Mesendoderm (in vitro differentiated cells): ENCODE results near the gene SPI1.

Experiments
- DNase-seq: peaks from one replicate; pipeline ENCODE4 v3.0.0; 2013
- H2AK5ac ChIP-seq: 2 replicates; pipeline ENCODE4 v1.6.1; 2013; ENCODE audit warnings: low read length, inconsistent platforms
- H2BK120ac ChIP-seq: 2 replicates; pipeline ENCODE4 v1.6.1; 2013; ENCODE audit warnings: low read depth, mild to moderate bottlenecking, low read length, moderate library complexity, mixed read lengths
- H2BK15ac ChIP-seq: replicated peaks from 2 replicates; pipeline ENCODE4 v1.6.1; 2013; ENCODE audit warnings: low read depth, mild to moderate bottlenecking, moderate library complexity
- H2BK5ac ChIP-seq: 2 replicates; pipeline ENCODE4 v1.6.1; 2013; ENCODE audit warnings: low read length, inconsistent platforms
- H3K18ac ChIP-seq: 2 replicates; pipeline ENCODE4 v1.6.1; 2013; ENCODE audit warnings: mild to moderate bottlenecking, low read length, mixed read lengths
- H3K23ac ChIP-seq: one replicate; pipeline ENCODE4 v1.6.1; 2013; ENCODE audit warnings: low read length
- H3K27ac ChIP-seq: 2 replicates; pipeline ENCODE4 v1.5.1; 2013; ENCODE audit warnings: low read depth, mild to moderate bottlenecking, inconsistent platforms, low read length, moderate library complexity
- H3K27me3 ChIP-seq: 2 replicates; pipeline ENCODE4 v1.6.1; 2013; ENCODE audit warnings: low read length, control low read depth, mild to moderate bottlenecking, inconsistent platforms; ENCODE audit not compliant: insufficient read depth, poor library complexity
- H3K36me3 ChIP-seq: 2 replicates; pipeline ENCODE4 v1.6.1; 2013; ENCODE audit warnings: low read length, inconsistent platforms; ENCODE audit not compliant: control insufficient read depth, insufficient read depth
- H3K4ac ChIP-seq: one replicate; pipeline ENCODE4 v1.6.1; 2013; ENCODE audit warnings: low read depth, mild to moderate bottlenecking, low read length, moderate library complexity
- H3K4me1 ChIP-seq: 2 replicates; pipeline ENCODE4 v1.6.1; 2013; ENCODE audit warnings: low read depth, low read length, inconsistent platforms; ENCODE audit not compliant: control insufficient read depth
- H3K4me2 ChIP-seq: 2 replicates; pipeline ENCODE4 v1.6.1; 2013; ENCODE audit warnings: low read length
- H3K4me3 ChIP-seq: 2 replicates; pipeline ENCODE4 v1.5.1; 2013; ENCODE audit warnings: mild to moderate bottlenecking, low read length
- H3K56ac ChIP-seq: one replicate; pipeline ENCODE4 v1.6.1; 2013; ENCODE audit warnings: low read length
- H3K79me1 ChIP-seq: 2 replicates; pipeline ENCODE4 v1.6.1; 2013; ENCODE audit warnings: low read length, inconsistent platforms
- H3K79me2 ChIP-seq: 2 replicates; pipeline ENCODE4 v1.6.1; 2013; ENCODE audit warnings: mild to moderate bottlenecking, low read length; ENCODE audit not compliant: control insufficient read depth, insufficient read depth
- H3K9ac ChIP-seq: 2 replicates; pipeline ENCODE4 v1.6.1; 2013; ENCODE audit warnings: low read length, inconsistent platforms
- H4K5ac ChIP-seq: one replicate; pipeline ENCODE4 v1.6.1; 2013; ENCODE audit warnings: low read length
- H4K8ac ChIP-seq: one replicate; pipeline ENCODE4 v1.6.1; 2013; ENCODE audit warnings: low read depth, mild to moderate bottlenecking, control low read depth, low read length, moderate library complexity
- WGBS: extraction: QIAGEN DNeasy Blood & Tissue Kit; methylation state at CpG from one replicate; pipeline ENCODE4 v1.1.7; 2013; ENCODE audit warnings: low lambda C conversion rate, missing lambda C conversion rate; ENCODE audit not compliant: insufficient coverage; ENCODE audit errors: extremely low coverage; 5-methylcytosine and 5-hydroxymethylcytosine counted together

Gene SPI1

DNA sequence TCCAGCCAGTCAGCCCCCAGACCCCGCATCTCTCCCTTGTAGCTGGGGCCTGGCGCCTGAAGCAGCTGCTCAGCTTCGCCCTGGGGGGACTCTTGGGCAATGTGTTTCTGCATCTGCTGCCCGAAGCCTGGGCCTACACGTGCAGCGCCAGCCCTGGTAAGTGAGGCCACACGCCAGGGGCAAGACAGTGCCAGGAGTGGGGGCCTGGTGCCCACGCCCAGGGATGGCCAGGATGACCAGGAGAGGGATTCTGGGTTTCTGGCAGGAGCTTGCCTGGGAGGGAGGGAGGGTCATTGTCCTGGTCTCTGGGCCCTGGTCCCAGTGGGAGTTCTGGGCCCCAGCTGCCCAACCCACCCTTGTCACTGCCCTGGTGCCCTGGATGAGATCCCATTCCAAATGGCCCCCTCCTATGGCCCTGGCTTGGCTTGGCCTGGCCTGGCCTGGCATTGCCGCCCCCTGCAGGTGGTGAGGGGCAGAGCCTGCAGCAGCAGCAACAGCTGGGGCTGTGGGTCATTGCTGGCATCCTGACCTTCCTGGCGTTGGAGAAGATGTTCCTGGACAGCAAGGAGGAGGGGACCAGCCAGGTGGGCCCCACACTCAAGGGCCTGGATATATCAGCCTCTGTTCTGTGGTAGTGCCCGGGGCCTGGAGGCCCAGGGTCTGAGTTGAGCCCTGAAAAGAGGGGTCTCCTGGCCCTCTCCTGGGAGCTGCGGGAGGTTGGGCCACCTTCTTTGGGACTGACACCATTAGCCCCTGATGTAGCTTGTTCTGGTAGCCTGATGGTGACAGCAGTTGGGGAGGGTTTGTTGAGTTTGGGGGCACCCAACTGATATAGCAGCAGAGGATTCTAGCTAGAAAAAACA is 33.8 kb upstream of the SPI1 start:
- no peak overlapping the region for H3K27ac ChIP-seq
- H3K56ac ChIP-seq, result no peak overlapping the region
- no peak overlapping the region for H4K8ac ChIP-seq
- no peak overlapping the region for H2BK120ac ChIP-seq
- H2BK5ac ChIP-seq, result no peak overlapping the region
- DNase-seq, result peak; percentile 75
- no peak overlapping the region for H3K9ac ChIP-seq
- no peaks in the 10 kb centered on the region for H3K27me3 ChIP-seq
- no peak overlapping the region for H3K18ac ChIP-seq
- no peak overlapping the region for H2BK15ac ChIP-seq
- no peak overlapping the region for H3K4me3 ChIP-seq
- H3K79me2 ChIP-seq, result no peaks in the 10 kb centered on the region
- no peak overlapping the region for H4K5ac ChIP-seq
- no peak overlapping the region for H3K4me2 ChIP-seq
- no peak overlapping the region for H2AK5ac ChIP-seq
- H3K36me3 ChIP-seq, result no peaks in the 10 kb centered on the region
- H3K79me1 ChIP-seq, result peaks cover 4% of the 10 kb centered on the region
- no CpG with 5 or more reads among the region's 12 CpGs for WGBS
- peaks cover 5% of the 10 kb centered on the region for H3K4me1 ChIP-seq
- H3K23ac ChIP-seq, result no peak overlapping the region
- no peak overlapping the region for H3K4ac ChIP-seq

DNA sequence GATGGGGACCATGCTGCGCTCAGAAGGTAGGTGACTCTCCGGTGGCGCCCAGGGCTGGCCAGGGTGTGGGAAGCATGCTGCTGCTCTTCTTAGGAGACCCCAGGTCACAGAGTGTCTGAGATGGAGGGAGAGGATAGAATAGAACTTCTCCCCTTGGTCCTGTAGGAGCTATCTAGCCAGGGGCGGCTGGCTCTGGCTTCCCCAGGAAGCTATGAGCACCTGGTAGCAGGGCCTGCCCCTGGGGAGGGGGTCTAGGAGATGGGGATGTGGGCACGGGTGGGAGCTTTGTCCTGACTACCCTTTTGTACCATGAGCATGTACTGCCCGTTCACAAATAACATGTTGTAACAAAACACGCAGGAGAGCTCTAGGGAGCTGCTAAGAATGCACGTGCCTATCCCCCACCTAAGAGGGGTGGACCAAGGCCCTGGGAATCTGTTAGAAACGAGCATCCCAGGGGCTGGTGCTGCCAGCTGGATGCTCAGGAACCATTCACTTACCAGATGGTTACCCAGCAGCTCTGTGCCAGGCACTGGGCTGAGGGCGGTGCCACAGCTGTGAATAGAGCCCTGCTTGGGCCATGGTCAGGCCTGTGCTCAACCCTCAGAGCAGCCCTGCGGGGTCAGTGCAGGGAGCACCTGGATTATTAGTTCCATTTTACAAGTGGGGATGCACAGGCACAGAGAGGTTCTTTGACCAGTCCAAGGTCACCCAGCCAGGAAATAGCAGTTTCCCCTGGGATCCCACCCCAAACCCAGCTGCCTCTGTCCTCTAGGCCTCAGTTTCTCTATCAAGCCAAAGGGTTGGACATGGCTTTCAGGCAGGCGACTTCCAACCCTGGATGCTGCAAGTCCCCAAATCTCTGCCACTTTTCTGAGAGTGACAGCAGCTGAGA is 32.3 kb upstream of the SPI1 start:
- no peak overlapping the region for H3K4me3 ChIP-seq
- H3K18ac ChIP-seq, result no peak overlapping the region
- H3K27ac ChIP-seq, result no peak overlapping the region
- no peaks in the 10 kb centered on the region for H3K36me3 ChIP-seq
- no peak overlapping the region for H3K9ac ChIP-seq
- no peak overlapping the region for H4K8ac ChIP-seq
- H4K5ac ChIP-seq, result no peak overlapping the region
- H3K79me2 ChIP-seq, result no peaks in the 10 kb centered on the region
- H3K23ac ChIP-seq, result no peak overlapping the region
- no peak overlapping the region for H3K56ac ChIP-seq
- no peak overlapping the region for H2AK5ac ChIP-seq
- peaks cover 4% of the 10 kb centered on the region for H3K79me1 ChIP-seq
- no CpG with 5 or more reads among the region's 12 CpGs for WGBS
- H2BK5ac ChIP-seq, result no peak overlapping the region
- H2BK15ac ChIP-seq, result no peak overlapping the region
- peaks cover 5% of the 10 kb centered on the region for H3K4me1 ChIP-seq
- H3K27me3 ChIP-seq, result no peaks in the 10 kb centered on the region
- no peak overlapping the region for H3K4me2 ChIP-seq
- DNase-seq, result no peak
- no peak overlapping the region for H3K4ac ChIP-seq
- H2BK120ac ChIP-seq, result no peak overlapping the region

DNA sequence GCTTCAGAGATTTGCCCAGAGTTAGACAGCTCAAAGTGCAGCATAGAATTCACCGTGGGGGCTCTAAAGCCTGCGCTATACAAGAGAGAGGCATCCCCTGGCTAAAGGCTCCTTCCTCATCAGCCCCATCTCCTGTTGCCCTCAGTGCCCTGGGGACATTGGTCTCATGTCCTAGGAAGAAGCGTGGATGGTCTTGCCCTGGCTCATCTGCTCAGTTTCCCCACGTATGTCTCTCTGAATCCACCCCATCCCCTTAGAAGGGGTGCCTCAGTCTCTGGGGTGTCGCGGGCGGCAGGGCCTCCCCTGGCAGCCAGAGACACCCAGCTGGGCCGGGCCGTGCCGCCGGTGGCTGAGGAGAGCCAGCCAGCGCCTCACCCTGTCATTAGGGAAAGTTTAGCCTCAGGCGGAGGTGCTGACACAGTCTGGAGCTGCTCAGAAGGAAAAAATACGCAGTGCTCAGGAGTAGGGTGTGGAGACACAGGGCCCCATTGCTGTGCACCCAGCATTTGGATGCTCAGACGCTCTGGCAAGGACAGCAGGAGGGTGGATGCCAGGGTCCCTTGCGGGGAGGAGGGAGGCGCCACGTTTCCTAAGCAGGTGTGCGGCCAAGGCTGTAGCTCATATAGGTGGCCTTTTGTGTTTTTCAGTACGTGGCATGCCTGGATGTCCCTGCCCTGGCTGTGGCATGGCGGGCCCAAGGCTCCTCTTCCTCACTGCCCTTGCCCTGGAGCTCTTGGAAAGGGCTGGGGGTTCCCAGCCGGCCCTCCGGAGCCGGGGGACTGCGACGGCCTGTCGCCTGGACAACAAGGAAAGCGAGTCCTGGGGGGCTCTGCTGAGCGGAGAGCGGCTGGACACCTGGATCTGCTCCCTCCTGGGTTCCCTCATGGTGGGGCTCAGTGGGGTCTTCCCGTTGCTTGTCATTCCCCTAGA is 31.4 kb upstream of the SPI1 start:
- H2BK5ac ChIP-seq, result no peak overlapping the region

DNA sequence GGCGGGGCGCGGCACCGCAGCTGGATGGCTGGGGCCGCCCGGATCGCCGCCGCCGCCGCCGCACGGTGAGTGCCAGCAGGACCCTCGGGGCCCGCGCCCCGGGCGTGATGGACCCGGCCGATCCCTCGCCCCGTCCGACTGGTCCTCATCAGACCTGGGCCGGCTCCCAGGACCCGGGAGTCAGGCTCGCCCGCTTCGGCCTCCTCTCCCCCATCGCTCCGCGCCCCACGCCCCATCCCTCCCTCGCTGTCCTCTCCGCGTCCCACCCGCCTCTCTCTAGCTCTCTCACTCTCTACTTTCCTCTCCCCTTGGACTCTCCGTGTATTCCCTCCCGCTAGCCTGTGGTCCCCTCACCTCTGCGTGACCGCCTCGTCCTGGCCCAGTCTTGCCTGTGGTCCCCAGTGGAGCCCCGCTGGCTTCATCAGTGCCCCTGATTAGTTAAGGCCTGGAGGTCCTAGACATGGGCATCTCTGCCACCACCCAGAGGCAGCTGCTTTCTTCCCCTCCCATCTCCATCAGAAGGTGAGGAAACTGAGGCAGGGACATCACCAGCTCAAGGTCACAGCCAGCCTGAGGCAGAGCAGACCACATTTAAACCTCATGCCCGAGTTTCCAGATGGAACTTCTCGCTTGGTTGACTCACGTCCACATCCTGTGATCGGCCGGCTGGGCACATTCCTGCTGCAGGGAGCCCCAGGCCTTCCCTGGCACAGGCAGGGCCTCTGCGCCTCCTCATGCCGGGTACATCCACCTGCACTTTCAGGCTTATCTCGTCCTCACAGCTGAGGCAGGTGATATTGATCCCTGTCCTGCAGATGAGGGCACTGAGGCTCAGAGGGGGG is 30.5 kb upstream of the SPI1 start:
- Histone ChIP-seq H4K5ac (peak overlapping the region; percentile 49), H2BK5ac (peak overlapping the region; percentile 44), H2AK5ac (peak overlapping the region; percentile 96), H3K27me3 (no peaks in the 10 kb centered on the region), H4K8ac (no peak overlapping the region), H3K4me3 (peak overlapping the region; percentile 92), H3K79me2 (no peaks in the 10 kb centered on the region), H3K56ac (peak overlapping the region; percentile 100), H3K36me3 (no peaks in the 10 kb centered on the region), H3K4me1 (peaks cover 5% of the 10 kb centered on the region), H3K27ac (peak overlapping the region; percentile 64), H2BK120ac (no peak overlapping the region), H3K23ac (peak overlapping the region; percentile 29), H3K18ac (peak overlapping the region; percentile 41), H3K4ac (no peak overlapping the region), H3K9ac (peak overlapping the region; percentile 98), H3K79me1 (peaks cover 4% of the 10 kb centered on the region), H2BK15ac (no peak overlapping the region), H3K4me2 (peak overlapping the region; percentile 98)
- no CpG with 5 or more reads among the region's 50 CpGs for WGBS
- DNase-seq, result peak; percentile 46

More for the DNA sequence above, 31.4 kb upstream of the SPI1 start:
- no peak overlapping the region for H3K4me3 ChIP-seq
- peaks cover 5% of the 10 kb centered on the region for H3K4me1 ChIP-seq
- H3K18ac ChIP-seq, result no peak overlapping the region
- no peak overlapping the region for H3K23ac ChIP-seq
- no peak overlapping the region for H4K5ac ChIP-seq
- H3K79me2 ChIP-seq, result no peaks in the 10 kb centered on the region
- H3K27me3 ChIP-seq, result no peaks in the 10 kb centered on the region
- no peak overlapping the region for H3K27ac ChIP-seq
- DNase-seq, result no peak
- H2BK120ac ChIP-seq, result no peak overlapping the region
- peak overlapping the region; percentile 100 for H3K56ac ChIP-seq
- H3K4ac ChIP-seq, result no peak overlapping the region
- H2AK5ac ChIP-seq, result no peak overlapping the region
- no peak overlapping the region for H2BK15ac ChIP-seq
- no peak overlapping the region for H3K4me2 ChIP-seq
- peak overlapping the region; percentile 98 for H3K9ac ChIP-seq
- peaks cover 4% of the 10 kb centered on the region for H3K79me1 ChIP-seq
- H4K8ac ChIP-seq, result no peak overlapping the region
- no peaks in the 10 kb centered on the region for H3K36me3 ChIP-seq
- WGBS, result no CpG with 5 or more reads among the region's 31 CpGs
